Ascending aorta (tissue), 2 donors: Measurements from ENCODE around the gene SAYSD1. TPM values are rescaled to one million over a fixed set of nuclear protein-coding genes. Genes with fewer than 3 reads are reported as not detected.

Experiments used
- DNase-seq, 2 donors: peaks; one replicate each; pipeline ENCODE4 v3.0.0-alpha.2; 2019; ENCODE audit warnings: low spot score in 2 of 2
- H3K27ac ChIP-seq, 2 donors: fragments of 200-600 bp; sonication (generic); one replicate each; pipeline ENCODE4 v1.5.1; 2016 to 2017; ENCODE audit warnings: mild to moderate bottlenecking in 1 of 2
- H3K27me3 ChIP-seq: fragments of 200-600 bp; sonication (generic); one replicate; pipeline ENCODE4 v1.5.1; 2017
- H3K36me3 ChIP-seq, 2 donors: fragments of 200-600 bp; sonication (generic); one replicate each; pipeline ENCODE4 v1.5.1; 2016
- H3K4me1 ChIP-seq, 2 donors: fragments of 200-600 bp; sonication (generic); one replicate each; pipeline ENCODE4 v1.5.1; 2016 to 2017; ENCODE audit warnings: mild to moderate bottlenecking in 1 of 2
- H3K4me3 ChIP-seq, 2 donors: fragments of 200-600 bp; sonication (generic); one replicate each; pipeline ENCODE4 v1.5.1; 2016 to 2017; ENCODE audit warnings: mild to moderate bottlenecking in 1 of 2
- H3K9me3 ChIP-seq, 2 donors: fragments of 200-600 bp; sonication (generic); one replicate each; pipeline ENCODE4 v1.5.1; 2016
- CTCF ChIP-seq, 3 experiments: fragments of 200-600 bp in 2 of 3; fragments of 450-650 bp in 1 of 3; sonication (generic) in 2 of 3; IDR thresholded peaks; one replicate each; pipeline ENCODE4 v1.5.1; 2016 to 2019; ENCODE audit warnings: antibody characterized with exemption in 3 of 3, mild to moderate bottlenecking in 1 of 3, moderate library complexity in 1 of 3
- intact Hi-C: fragments of 100-400 bp; cut with DNase I; formaldehyde crosslinking; loops from one replicate; pipeline ENCODE4 v1.15.1; 2023
- total RNA-seq: library from RNA; depleted of rRNA; stranded (reverse); fragments of >200 nt; gene quantifications from one replicate; pipeline ENCODE4 v1.1.0, GENCODE V29; 2016

SAYSD1 gene
- total RNA-seq, 1 donor from 2014 or later = 2.1 TPM

GRCh38 chr6:39118921-39119320, 3.9 kb upstream of the SAYSD1 start:
- Histone ChIP-seq H3K27ac (no peak overlapping the region), H3K4me3 (no peak overlapping the region), H3K9me3 (no peaks in the 10 kb centered on the region), H3K36me3 (no peaks in the 10 kb centered on the region), H3K4me1 (peaks cover 0 to 4% of the 10 kb centered on the region in 2 donors), H3K27me3 (no peaks in the 10 kb centered on the region)
- DNase-seq = no peak
- intact Hi-C loops = loop anchor here (5.0 to 10.0 kb wide), 3 partner anchors 108 to 1956 kb away; partner anchors contain the start of genes GLO1, KCNK5, NFYA and OARD1
- no peak for TF ChIP-seq CTCF (IDR thresholded peaks at IDR 0.05)

GRCh38 chr6:39114388-39114703, 640 bp downstream of the SAYSD1 start:
- H3K36me3 ChIP-seq = peaks cover under 1 to 12% of the 10 kb centered on the region in 2 donors
- DNase-seq = no peak
- no peaks in the 10 kb centered on the region for H3K9me3 ChIP-seq
- H3K4me3 ChIP-seq = peak overlapping the region; percentile 68 to 75
- intact Hi-C loops = loop anchor here (10.0 kb wide), 2 partner anchors 410 to 1960 kb away; partner anchors contain the start of genes GLO1, NFYA and OARD1
- H3K27me3 ChIP-seq = no peaks in the 10 kb centered on the region
- peaks cover 0 to 9% of the 10 kb centered on the region in 2 donors for H3K4me1 ChIP-seq
- TF ChIP-seq CTCF (IDR thresholded peaks at IDR 0.05) = no peak
- H3K27ac ChIP-seq = peak overlapping the region; percentile 89 to 91

GRCh38 chr6:39113788-39114187, 1.2 kb downstream of the SAYSD1 start:
- H3K4me3 ChIP-seq = peak overlapping the region; percentile 68 to 75
- H3K27me3 ChIP-seq = no peaks in the 10 kb centered on the region
- no peak for DNase-seq
- H3K4me1 ChIP-seq = peaks cover 0 to 9% of the 10 kb centered on the region in 2 donors
- intact Hi-C loops = loop anchor here (10.0 kb wide), 2 partner anchors 409 to 1961 kb away; partner anchors contain the start of genes GLO1, NFYA and OARD1
- peaks cover 6 to 17% of the 10 kb centered on the region in 2 donors for H3K36me3 ChIP-seq
- no peak for TF ChIP-seq CTCF (IDR thresholded peaks at IDR 0.05)
- no peak overlapping the region for H3K27ac ChIP-seq
- no peaks in the 10 kb centered on the region for H3K9me3 ChIP-seq

GRCh38 chr6:39111280-39111679, 3.7 kb downstream of the SAYSD1 start:
- Histone ChIP-seq H3K9me3 (no peaks in the 10 kb centered on the region), H3K4me3 (no peak overlapping the region), H3K27me3 (no peaks in the 10 kb centered on the region), H3K36me3 (peaks cover 6 to 18% of the 10 kb centered on the region in 2 donors), H3K4me1 (peaks cover 0 to 9% of the 10 kb centered on the region in 2 donors), H3K27ac (no peak overlapping the region)
- no peak for TF ChIP-seq CTCF (IDR thresholded peaks at IDR 0.05)
- intact Hi-C loops = loop anchor here (10.0 kb wide), 2 partner anchors 406 to 1964 kb away; partner anchors contain the start of genes GLO1, NFYA and OARD1
- no peak for DNase-seq

- H3K27me3 ChIP-seq = no peaks in the 10 kb centered on the region
- no peak overlapping the region for H3K4me3 ChIP-seq
- H3K27ac ChIP-seq = no peak overlapping the region
- DNase-seq = no peak
- no peak for TF ChIP-seq CTCF (IDR thresholded peaks at IDR 0.05)
- intact Hi-C loops = no loop called here
- H3K36me3 ChIP-seq = peaks cover 19 to 27% of the 10 kb centered on the region in 2 donors
- peaks cover 0 to under 1% of the 10 kb centered on the region in 2 donors for H3K4me1 ChIP-seq
- H3K9me3 ChIP-seq = no peaks in the 10 kb centered on the region
Measured at GRCh38 chr6:39108041-39108839, 6.7 kb downstream of the SAYSD1 start.
